ENCODE results near the gene AUTS2.

AUTS2 gene

GRCh38 chr7:69598081-69598486 is at the start of gene AUTS2:
Gene AUTS2 (plus strand): TSS chr7:69598475. CDS start chr7:69599654, 1,179 bp downstream.
- DNase-seq (ENCODE audit: low read depth) = peak; percentile 83
- peak within 1 kb of the TSS; percentile 92 for H3K4me3 ChIP-seq (ENCODE audit: low read depth, low read length)
- TF ChIP-seq, protein P1, sequence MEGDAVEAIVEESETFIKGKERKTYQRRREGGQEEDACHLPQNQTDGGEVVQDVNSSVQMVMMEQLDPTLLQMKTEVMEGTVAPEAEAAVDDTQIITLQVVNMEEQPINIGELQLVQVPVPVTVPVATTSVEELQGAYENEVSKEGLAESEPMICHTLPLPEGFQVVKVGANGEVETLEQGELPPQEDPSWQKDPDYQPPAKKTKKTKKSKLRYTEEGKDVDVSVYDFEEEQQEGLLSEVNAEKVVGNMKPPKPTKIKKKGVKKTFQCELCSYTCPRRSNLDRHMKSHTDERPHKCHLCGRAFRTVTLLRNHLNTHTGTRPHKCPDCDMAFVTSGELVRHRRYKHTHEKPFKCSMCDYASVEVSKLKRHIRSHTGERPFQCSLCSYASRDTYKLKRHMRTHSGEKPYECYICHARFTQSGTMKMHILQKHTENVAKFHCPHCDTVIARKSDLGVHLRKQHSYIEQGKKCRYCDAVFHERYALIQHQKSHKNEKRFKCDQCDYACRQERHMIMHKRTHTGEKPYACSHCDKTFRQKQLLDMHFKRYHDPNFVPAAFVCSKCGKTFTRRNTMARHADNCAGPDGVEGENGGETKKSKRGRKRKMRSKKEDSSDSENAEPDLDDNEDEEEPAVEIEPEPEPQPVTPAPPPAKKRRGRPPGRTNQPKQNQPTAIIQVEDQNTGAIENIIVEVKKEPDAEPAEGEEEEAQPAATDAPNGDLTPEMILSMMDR (IDR thresholded peaks at IDR 0.05; ENCODE audit: insufficient read depth, low read depth, low read length, missing control alignments) = no peak

- TF ChIP-seq, protein P1 (IDR thresholded peaks at IDR 0.05; ENCODE audit: insufficient read depth, low read depth, low read length, missing control alignments) = no peak
- no peak overlapping the region for H3K4me3 ChIP-seq (ENCODE audit: low read depth, low read length)
- DNase-seq (ENCODE audit: low read depth) = no peak
Observed at GRCh38 chr7:69550991-69551390, 47.3 kb upstream of the AUTS2 start.

DNA sequence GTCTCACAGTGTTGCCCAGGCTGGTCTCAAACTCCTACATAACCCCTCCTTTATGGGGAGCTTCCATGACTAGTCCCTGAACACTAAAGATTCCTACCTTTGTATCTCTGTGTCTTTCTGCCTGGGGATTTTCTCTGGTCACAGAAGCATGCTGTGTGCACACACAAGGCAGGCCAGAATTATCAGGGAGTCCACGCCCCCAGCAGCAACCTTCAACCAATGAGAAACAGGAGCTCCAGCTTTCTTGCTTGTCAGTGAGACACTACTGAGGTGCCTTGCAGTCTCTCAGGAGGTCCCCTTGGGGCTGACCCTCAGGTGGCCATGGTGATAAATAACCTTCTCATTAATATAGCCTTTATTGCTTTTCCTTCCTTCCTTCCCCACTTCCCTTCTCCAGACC is 45.1 kb upstream of the AUTS2 start:
- no peak for DNase-seq (ENCODE audit: low read depth)
- TF ChIP-seq, protein P1 (IDR thresholded peaks at IDR 0.05; ENCODE audit: insufficient read depth, low read depth, low read length, missing control alignments) = no peak
- H3K4me3 ChIP-seq (ENCODE audit: low read depth, low read length) = no peak overlapping the region

DNA sequence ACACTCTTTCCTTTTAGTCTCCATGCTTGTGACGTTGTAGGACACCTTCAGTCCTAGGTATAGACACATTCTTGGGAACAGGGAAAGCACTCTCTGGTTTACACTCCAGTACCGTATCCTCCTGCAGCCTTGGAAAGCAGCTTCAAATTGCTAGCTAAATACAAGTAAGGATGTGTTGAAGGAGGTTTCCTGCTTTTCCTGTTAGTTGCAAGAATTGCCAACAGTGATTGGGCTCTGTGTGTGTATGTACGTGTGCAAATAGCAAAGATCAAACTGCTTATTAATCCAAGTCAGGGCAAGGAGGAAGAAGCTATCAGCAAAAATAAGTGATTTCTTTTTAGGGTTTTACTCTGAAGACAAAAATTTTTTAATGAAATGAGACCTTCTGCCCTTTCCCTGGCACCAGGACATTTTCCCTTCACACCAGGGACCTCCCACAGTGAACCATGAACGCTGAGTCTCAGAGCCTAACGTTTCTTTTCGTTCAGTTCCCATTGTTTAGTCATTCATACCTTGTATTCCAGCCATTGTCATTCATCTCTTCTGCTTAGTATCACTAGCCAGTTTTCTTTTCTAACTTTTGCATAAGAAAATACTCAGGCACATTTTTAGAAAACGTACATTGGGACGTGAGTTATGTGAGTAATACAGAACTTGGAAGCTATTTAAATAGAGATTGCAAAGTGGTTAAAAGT is 36.9 kb upstream of the AUTS2 start:
- TF ChIP-seq, protein P1 (IDR thresholded peaks at IDR 0.05; ENCODE audit: insufficient read depth, low read depth, low read length, missing control alignments) = no peak
- no peak overlapping the region for H3K4me3 ChIP-seq (ENCODE audit: low read depth, low read length)
- DNase-seq (ENCODE audit: low read depth) = no peak

DNA sequence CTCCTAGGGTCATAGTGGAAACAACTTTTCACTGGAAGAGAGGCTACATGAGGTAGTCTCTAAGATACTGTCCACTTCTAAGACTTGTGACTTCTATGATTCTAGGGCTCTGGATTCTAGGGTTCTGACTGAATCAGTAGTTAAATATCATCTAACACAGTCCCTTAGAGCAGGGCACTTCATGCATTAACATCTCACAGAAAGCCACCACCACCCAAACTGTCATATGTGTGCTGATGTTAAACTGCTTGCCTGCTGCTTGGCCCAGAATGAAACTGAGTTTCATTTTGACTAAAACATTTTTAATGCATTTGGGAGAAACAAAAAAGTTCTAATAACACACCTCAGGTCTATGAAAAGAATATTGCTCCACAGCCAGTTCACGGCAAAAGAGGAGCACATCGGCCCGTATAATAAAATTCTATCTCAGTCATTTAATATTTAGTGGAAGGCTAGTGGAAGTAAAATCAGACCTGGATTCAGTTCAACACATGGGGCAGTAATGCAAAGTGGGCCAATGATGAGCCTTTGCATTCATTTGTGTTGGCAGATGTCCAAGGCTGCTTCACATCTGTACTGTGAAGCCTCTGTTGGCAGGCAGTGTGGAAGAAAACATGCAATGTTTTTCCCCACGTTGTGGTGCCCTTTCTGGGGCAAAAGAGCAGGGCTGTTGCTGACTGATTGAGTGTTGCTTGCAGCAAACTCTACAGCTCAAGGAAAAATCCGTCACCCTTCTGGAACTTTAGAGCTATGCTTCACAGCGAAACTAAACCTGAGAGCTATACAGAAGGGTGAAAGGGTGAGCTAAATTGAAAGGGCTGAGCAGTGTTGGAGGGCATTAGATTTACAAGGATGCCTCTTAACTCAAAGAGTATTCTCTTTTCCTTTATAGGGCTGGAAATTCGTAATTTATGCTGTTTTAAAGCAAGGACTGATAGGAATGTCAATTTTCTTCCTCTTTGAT is 33.5 kb upstream of the AUTS2 start:
- peak; percentile 80 for DNase-seq (ENCODE audit: low read depth)
- TF ChIP-seq, protein P1 (IDR thresholded peaks at IDR 0.05; ENCODE audit: insufficient read depth, low read depth, low read length, missing control alignments) = no peak
- no peak overlapping the region for H3K4me3 ChIP-seq (ENCODE audit: low read depth, low read length)

- TF ChIP-seq, protein P1 (IDR thresholded peaks at IDR 0.05; ENCODE audit: insufficient read depth, low read depth, low read length, missing control alignments) = no peak
- H3K4me3 ChIP-seq (ENCODE audit: low read depth, low read length) = no peak overlapping the region
- no peak for DNase-seq (ENCODE audit: low read depth)
Observed at GRCh38 chr7:69567800-69568199, 30.5 kb upstream of the AUTS2 start.
